HG03025 (cell line): Measurements from ENCODE around the gene SELPLG.
"Not testable (repeated sequence)": the region's sequence is repeated elsewhere in the genome, so short reads cannot be mapped to it uniquely, and the experiment has no call there.

Experiments
- ATAC-seq: cut with Tn5 transposase; IDR thresholded peaks from one replicate; pipeline ENCODE4 v1.9.1; 2021; ENCODE audit warnings: mild to moderate bottlenecking, moderate library complexity; ENCODE audit not compliant: unreplicated experiment, low FRiP score

SELPLG gene

DNA sequence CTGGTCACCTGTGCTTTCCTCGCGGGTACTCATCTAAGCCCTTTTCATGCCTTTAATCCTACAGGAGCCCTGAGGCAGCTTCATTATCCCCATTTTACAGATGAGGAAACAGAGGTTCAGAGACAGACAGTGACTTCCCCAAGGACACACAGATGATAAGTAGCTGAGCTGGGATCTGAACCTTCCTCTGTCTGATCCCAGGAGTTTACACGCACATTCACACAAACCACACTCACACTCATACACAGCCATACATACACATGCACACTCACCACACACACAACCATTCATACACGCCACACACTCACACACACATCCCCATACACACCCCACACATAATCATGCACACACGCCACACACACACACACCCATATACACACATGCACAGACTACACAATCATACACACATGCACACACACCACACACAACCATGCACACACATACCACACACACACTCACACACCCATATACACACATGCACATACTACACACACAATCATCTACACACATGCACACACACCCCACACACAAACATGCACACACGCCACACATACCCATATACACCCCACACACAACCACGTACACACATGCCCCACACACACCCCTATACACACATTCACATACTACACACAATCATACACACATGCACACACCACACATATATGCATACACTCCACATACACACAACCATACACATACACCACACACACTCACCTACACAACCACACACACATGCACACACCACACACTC, 38.6 kb downstream of the SELPLG start:
- no peak for ATAC-seq

- ATAC-seq = no peak
Measured at GRCh38 chr12:108594323-108594903, 39.3 kb downstream of the SELPLG start.

DNA sequence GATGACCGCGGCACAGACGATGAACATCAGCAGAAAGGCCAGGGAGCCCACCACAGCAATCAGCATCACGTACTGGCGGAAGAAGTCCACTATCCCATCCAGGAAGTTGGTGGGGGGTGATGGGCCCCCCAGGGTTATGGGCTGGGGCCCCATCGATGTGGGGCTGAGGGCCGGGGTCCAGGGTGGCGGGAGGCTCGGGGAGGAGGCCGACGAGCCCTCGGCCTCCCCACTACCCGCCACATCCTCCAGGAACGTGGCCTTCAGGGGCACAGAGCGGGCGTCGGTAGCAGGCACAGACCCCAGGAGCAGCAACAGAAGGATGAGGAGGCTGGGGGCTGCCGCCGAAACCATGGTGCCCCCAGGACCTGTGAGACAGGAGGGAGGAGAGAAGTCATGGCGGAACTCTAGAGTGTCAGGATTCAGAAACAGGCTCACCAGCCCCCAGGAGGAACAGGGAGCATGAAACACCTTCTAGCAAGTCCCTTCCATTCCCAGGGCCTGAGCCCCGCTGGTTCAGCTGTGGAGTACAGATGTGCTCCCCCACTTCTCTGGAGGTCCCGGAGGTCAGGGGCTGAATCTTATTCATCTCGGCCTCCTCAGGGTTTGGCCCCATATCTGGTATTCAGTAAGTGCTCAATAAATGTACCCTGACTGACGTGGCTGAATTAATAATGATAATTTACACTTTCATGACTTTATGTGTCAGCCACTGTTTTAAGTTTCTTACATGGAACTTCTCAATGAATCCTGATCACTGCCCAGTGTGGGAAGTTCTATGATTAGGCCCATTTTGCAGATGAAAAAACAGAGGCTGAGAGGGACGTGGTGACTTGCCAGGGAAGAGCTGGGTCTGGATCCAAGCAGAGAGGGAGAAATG, 41.4 kb downstream of the SELPLG start:
- no peak for ATAC-seq

GRCh38 chr12:108591267-108591980, 42.3 kb downstream of the SELPLG start:
- ATAC-seq = no peak

DNA sequence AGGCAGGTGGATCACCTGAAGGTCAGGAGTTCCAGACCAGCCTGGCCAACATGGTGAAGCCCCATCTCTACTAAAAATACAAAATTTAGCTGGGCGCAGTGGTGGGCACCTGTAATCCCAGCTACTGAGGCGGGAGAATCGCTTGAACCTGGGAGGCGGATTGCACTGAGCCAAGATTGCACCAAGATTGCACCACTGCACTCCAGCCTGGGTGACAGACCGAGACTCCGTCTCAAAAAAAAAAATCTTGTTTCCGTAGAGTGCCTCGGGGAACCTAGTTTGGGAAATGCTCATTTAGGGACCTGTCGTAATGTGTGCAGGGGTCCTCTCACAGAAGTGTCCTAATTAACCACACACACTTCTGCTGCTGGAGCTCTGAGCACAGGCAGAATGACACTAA, 43.2 kb downstream of the SELPLG start:
- not testable (repeated sequence) for ATAC-seq

DNA sequence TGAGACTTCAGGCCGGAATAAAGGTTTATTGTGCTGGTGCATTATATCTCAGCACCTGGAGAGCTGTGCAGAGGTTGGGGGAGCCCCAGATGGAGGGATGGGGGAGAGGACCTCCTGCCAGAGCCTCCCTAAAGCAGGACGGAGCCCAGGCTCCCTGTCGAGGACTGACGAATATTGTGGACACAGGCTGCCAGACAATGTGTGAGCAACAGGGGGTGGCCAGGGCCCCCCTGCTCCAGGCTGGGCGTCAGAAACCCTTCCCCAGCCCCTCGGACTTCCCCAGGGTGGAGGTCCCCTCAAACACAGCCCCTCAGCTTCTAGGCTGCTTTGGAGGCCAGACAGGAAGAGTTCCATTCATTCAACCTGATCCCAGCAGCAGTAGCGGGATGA, 43.9 kb downstream of the SELPLG start:
- ATAC-seq = no peak

DNA sequence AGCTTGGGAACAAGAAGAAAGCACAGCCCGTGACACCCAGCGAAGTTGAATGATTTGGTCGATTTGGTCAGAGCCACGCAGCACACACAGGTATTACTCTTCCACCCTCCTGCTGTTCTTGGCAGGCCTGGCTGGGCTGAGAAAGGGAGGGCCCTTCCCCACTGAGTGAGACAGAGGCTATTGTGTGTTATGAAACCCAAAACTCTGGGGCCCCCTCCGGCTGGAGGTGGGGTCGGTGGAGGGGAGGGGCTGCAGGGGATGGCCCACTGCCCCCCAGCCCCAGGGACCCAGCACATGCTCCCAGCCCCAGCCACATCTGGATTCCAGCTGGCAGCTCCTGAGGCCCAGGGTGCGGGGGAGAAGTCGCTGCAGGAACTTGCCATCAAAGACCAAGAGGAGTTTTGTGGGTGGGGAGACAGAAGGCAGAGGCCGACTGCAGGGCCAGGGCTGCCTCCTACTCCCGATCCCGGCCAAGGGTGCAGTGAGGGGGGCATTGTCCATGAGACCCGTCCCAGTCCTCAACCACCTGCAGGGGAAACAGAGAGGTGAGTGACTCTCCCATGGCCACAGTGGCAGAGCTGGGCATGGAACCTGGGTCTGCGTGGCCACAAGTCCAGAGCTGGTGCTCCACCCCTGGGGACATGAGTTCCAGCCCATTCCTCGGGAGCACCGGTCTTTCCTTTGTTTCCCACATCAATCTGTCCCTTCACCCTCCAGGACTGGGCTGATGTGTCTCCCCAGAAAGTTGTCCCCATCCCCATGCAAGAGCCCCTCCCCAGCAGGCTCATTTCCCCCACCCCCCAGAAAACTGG, 44.5 kb downstream of the SELPLG start:
- no peak for ATAC-seq

DNA sequence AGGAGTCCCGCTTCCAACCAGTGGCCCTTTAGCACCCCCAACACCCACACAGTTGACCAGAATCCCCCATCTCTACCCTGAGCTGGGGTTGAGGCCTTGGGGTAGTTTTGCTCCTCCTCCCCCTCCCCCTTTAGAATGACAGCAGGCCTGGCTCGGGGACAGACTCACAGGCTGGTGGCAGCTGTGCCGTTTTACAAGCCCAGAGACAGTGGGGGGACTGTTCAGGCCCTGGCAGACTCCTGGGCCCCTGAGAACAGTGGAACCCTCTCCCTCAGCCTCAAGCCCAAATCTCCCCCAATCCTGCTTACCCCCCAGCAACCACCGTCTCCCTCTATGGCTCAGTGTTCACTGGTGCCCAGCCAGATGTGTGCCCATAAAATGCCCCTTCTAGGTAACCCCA, 45.9 kb downstream of the SELPLG start:
- no peak for ATAC-seq

GRCh38 chr12:108586306-108586705, 47.4 kb downstream of the SELPLG start:
- ATAC-seq = no peak

DNA sequence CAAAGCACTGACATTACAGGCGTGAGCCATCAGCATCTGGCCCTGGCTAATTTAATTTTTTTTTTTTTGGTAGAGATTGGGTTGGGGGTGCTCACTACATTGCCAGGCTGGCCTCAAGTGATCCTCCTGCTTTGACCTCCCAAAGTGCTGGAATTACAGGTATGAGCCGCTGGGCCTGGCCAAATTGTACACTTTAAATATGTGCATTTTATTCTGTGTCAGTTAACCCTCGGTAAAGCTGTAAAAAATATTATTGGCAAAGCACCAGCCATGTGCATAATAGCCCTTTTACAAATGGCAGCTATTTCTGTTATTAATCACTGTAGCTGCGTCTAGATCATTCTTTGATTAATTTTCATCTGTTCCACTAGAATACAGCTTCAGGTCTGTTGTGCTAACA, 47.8 kb downstream of the SELPLG start:
- no peak for ATAC-seq

GRCh38 chr12:108584456-108585065, 49.1 kb downstream of the SELPLG start:
- no peak for ATAC-seq

DNA sequence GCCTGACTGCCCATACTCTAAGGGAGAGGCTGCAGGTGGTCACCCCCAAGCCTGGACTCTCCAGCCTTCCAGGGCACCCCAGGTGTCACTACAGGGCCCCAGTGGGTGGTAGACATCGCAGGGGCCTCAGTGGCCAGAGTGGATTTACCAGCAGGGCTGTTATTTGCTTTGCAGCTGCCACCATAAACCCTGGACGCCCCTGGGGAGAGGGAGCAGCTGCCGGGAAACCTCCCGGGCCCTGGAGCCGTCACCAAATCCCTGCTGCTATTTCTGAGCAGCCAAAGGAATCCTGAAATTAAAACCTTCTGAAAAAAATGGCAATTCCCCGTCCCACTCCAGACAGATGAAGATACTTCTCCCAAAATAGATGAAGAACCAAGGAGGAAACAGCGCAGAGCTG, 49.7 kb downstream of the SELPLG start:
- ATAC-seq = no peak

GRCh38 chr12:108582978-108583770, 50.5 kb downstream of the SELPLG start:
- ATAC-seq = no peak

GRCh38 chr12:108582509-108582908, 51.2 kb downstream of the SELPLG start:
- no peak for ATAC-seq

- ATAC-seq = no peak
Measured at GRCh38 chr12:108581311-108582227, 52.1 kb downstream of the SELPLG start.

DNA sequence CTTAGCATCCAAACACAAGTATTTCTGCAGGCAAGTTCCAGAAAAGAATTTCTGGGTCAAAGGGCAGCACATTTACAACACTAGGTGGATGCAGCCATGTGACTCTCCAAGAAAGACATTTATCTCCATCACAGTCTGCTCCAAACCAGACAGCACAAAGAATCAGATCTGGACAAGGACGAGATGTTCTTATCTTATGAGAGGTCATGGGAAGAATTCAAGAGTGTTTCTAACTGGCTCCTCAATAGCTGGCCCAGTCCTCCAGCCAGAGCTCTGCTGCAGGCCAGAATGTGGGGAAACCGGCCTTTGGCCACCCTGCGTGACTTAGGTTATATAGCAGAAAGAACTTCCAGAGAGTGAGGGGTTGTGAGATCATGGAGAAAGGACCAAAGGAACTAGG, 53.2 kb downstream of the SELPLG start:
- ATAC-seq = no peak

DNA sequence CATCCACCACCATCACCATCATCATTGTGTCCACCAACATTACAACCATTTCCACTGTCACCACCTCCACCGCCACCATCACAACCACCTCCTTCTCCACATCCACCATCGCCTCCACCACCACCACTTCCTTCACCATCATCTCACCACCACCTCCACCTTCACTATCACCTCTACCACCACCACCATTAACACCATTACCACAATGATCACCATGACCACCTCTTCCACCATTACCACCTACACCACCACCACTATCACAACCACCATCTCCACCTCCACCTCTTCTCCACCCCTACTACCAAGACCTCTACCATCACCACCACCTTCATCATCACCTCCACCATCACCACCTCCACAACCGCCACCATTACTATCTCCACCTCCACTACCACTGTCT, 54.9 kb downstream of the SELPLG start:
- ATAC-seq = no peak

- no peak for ATAC-seq
Measured at GRCh38 chr12:108578264-108578663, 55.4 kb downstream of the SELPLG start.
